ENCODE measurements around the gene CCDC83.
"Not testable (repeated sequence)": the region's sequence is repeated elsewhere in the genome, so short reads cannot be mapped to it uniquely, and the experiment has no call there.

Gene CCDC83

GRCh38 chr11:85853541-85853940, 1.6 kb upstream of the CCDC83 start:
- H3K4me3 ChIP-seq (ENCODE audit: low read depth, low read length); H3K9me3 ChIP-seq (ENCODE audit: control insufficient read depth, insufficient read depth, low read depth, low read length); H3K36me3 ChIP-seq (ENCODE audit: control insufficient read depth in 2 of 2, insufficient read depth in 1 of 2, low read length in 2 of 2); POLR2A ChIA-PET; H3K27ac ChIP-seq (ENCODE audit: extremely low read depth, low read depth, low read length); H3K4me1 ChIP-seq (ENCODE audit: control insufficient read depth, insufficient read depth, low read length): not testable (repeated sequence)
- CTCF ChIA-PET, result interaction anchor here (2.0 kb wide), 1 partner anchor 168 kb away, joined by 7 read pairs; the partner anchor contains the start of gene CCDC89

GRCh38 chr11:85854212-85854556, 999 bp upstream of the CCDC83 start:
- TF ChIP-seq ZNF16 (tag by site-specific recombination; IDR thresholded peaks at IDR 0.05; ENCODE audit: low read depth) (no peak), ZNF792 (tag by site-specific recombination; IDR thresholded peaks at IDR 0.05) (no peak), ZNF366 (tag by site-specific recombination; conservative IDR thresholded peaks at IDR 0.05) (no peak), ZNF37A (tag by site-specific recombination; IDR thresholded peaks at IDR 0.05) (no peak), ZNF571 (tag by site-specific recombination; IDR thresholded peaks at IDR 0.05) (no peak)
- TF ChIP-seq, protein P1, sequence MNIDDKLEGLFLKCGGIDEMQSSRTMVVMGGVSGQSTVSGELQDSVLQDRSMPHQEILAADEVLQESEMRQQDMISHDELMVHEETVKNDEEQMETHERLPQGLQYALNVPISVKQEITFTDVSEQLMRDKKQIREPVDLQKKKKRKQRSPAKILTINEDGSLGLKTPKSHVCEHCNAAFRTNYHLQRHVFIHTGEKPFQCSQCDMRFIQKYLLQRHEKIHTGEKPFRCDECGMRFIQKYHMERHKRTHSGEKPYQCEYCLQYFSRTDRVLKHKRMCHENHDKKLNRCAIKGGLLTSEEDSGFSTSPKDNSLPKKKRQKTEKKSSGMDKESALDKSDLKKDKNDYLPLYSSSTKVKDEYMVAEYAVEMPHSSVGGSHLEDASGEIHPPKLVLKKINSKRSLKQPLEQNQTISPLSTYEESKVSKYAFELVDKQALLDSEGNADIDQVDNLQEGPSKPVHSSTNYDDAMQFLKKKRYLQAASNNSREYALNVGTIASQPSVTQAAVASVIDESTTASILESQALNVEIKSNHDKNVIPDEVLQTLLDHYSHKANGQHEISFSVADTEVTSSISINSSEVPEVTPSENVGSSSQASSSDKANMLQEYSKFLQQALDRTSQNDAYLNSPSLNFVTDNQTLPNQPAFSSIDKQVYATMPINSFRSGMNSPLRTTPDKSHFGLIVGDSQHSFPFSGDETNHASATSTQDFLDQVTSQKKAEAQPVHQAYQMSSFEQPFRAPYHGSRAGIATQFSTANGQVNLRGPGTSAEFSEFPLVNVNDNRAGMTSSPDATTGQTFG (tag by site-specific recombination; IDR thresholded peaks at IDR 0.05; ENCODE audit: borderline replicate concordance), result no peak
- Histone ChIP-seq H3K36me3 (ENCODE audit: control insufficient read depth in 2 of 2, insufficient read depth in 1 of 2, low read length in 2 of 2) (no peaks in the 10 kb centered on the region), H3K4me1 (ENCODE audit: control insufficient read depth, insufficient read depth, low read length) (no peaks in the 10 kb centered on the region), H3K4me3 (ENCODE audit: low read depth, low read length) (no peak overlapping the region), H3K27ac (ENCODE audit: extremely low read depth, low read depth, low read length) (no peak overlapping the region), H3K9me3 (ENCODE audit: control insufficient read depth, insufficient read depth, low read depth, low read length) (no peaks in the 10 kb centered on the region)
- ChIA-PET POLR2A (no interaction called here), CTCF (interaction anchor here (0.5 to 2.2 kb wide), 23 partner anchors 8 to 930 kb away, joined by 3 to 26 read pairs (median 5); partner anchors contain the start of gene CCDC89)

- H3K4me1 ChIP-seq (ENCODE audit: control insufficient read depth, insufficient read depth, low read length), result no peaks in the 10 kb centered on the region
- no peaks in the 10 kb centered on the region for H3K9me3 ChIP-seq (ENCODE audit: control insufficient read depth, insufficient read depth, low read depth, low read length)
- POLR2A ChIA-PET, result interaction anchor here (0.8 to 1.1 kb wide), 4 partner anchors 10 to 227 kb away, joined by 3 to 5 read pairs (median 4); partner anchors contain the start of genes CREBZF, PICALM and TMEM126B
- CTCF ChIA-PET, result interaction anchor here (0.5 to 2.2 kb wide), 43 partner anchors 9 to 929 kb away, joined by 3 to 26 read pairs (median 4); partner anchors contain the start of genes CCDC89 and SYTL2
- no peak overlapping the region for H3K27ac ChIP-seq (ENCODE audit: extremely low read depth, low read depth, low read length)
- H3K4me3 ChIP-seq (ENCODE audit: low read depth, low read length), result peak overlapping the region; percentile 39
- no peaks in the 10 kb centered on the region for H3K36me3 ChIP-seq (ENCODE audit: control insufficient read depth in 2 of 2, insufficient read depth in 1 of 2, low read length in 2 of 2)
- TF ChIP-seq ZSCAN23 (tag by site-specific recombination; IDR thresholded peaks at IDR 0.05) (no peak), ZNF473 (tag by site-specific recombination; IDR thresholded peaks at IDR 0.05) (no peak), ZNF48 (tag by site-specific recombination; IDR thresholded peaks at IDR 0.05) (no peak), ZNF2 (tag by site-specific recombination; IDR thresholded peaks at IDR 0.05) (no peak), ZNF16 (tag by site-specific recombination; IDR thresholded peaks at IDR 0.05; ENCODE audit: low read depth) (no peak), ZNF785 (tag by site-specific recombination; IDR thresholded peaks at IDR 0.05) (no peak), SP2 (tag by site-specific recombination; IDR thresholded peaks at IDR 0.05) (peak; percentile 30; the same call in 1 of the 2 replicates), ZNF404 (tag by site-specific recombination; IDR thresholded peaks at IDR 0.05) (no peak), ZNF768 (tag by site-specific recombination; IDR thresholded peaks at IDR 0.05) (no peak), ZNF112 (tag by site-specific recombination; IDR thresholded peaks at IDR 0.05) (no peak), ZNF138 (tag by site-specific recombination; IDR thresholded peaks at IDR 0.05; ENCODE audit: borderline replicate concordance) (no peak), MYNN (tag by site-specific recombination; IDR thresholded peaks at IDR 0.05; ENCODE audit: borderline replicate concordance) (no peak), KLF8 (tag by site-specific recombination; IDR thresholded peaks at IDR 0.05) (no peak), ZNF76 (tag by site-specific recombination; IDR thresholded peaks at IDR 0.05; ENCODE audit: borderline replicate concordance, low read depth) (peak; percentile 41; the same call in 1 of the 2 replicates)
- TF ChIP-seq, protein P2, sequence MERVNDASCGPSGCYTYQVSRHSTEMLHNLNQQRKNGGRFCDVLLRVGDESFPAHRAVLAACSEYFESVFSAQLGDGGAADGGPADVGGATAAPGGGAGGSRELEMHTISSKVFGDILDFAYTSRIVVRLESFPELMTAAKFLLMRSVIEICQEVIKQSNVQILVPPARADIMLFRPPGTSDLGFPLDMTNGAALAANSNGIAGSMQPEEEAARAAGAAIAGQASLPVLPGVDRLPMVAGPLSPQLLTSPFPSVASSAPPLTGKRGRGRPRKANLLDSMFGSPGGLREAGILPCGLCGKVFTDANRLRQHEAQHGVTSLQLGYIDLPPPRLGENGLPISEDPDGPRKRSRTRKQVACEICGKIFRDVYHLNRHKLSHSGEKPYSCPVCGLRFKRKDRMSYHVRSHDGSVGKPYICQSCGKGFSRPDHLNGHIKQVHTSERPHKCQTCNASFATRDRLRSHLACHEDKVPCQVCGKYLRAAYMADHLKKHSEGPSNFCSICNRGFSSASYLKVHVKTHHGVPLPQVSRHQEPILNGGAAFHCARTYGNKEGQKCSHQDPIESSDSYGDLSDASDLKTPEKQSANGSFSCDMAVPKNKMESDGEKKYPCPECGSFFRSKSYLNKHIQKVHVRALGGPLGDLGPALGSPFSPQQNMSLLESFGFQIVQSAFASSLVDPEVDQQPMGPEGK (tag by site-specific recombination; IDR thresholded peaks at IDR 0.05), result no peak; the same call in 1 of the 2 replicates
- TF ChIP-seq, protein P3, sequence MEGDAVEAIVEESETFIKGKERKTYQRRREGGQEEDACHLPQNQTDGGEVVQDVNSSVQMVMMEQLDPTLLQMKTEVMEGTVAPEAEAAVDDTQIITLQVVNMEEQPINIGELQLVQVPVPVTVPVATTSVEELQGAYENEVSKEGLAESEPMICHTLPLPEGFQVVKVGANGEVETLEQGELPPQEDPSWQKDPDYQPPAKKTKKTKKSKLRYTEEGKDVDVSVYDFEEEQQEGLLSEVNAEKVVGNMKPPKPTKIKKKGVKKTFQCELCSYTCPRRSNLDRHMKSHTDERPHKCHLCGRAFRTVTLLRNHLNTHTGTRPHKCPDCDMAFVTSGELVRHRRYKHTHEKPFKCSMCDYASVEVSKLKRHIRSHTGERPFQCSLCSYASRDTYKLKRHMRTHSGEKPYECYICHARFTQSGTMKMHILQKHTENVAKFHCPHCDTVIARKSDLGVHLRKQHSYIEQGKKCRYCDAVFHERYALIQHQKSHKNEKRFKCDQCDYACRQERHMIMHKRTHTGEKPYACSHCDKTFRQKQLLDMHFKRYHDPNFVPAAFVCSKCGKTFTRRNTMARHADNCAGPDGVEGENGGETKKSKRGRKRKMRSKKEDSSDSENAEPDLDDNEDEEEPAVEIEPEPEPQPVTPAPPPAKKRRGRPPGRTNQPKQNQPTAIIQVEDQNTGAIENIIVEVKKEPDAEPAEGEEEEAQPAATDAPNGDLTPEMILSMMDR (tag by site-specific recombination; IDR thresholded peaks at IDR 0.05), result peak; percentile 88
- TF ChIP-seq, protein P4, sequence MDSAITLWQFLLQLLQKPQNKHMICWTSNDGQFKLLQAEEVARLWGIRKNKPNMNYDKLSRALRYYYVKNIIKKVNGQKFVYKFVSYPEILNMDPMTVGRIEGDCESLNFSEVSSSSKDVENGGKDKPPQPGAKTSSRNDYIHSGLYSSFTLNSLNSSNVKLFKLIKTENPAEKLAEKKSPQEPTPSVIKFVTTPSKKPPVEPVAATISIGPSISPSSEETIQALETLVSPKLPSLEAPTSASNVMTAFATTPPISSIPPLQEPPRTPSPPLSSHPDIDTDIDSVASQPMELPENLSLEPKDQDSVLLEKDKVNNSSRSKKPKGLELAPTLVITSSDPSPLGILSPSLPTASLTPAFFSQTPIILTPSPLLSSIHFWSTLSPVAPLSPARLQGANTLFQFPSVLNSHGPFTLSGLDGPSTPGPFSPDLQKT (IDR thresholded peaks at IDR 0.05; ENCODE audit: borderline replicate concordance, low read depth, low read length), result no peak
These were observed 434 bp upstream of the CCDC83 start for GRCh38 chr11:85854557-85855340.

All from HEK293 (cell line).